OCI-LY7 (cell line): ENCODE results near the gene GPR132. TPM values are rescaled to one million over a fixed set of nuclear protein-coding genes. Genes with fewer than 3 reads are reported as not detected.

Source experiments
- BruUV-seq: library from RNA; stranded (reverse); fragments of 400-500 nt; replicated peaks from 2 replicates; lab custom pipeline; 2021; lab: Mats Ljungman, UMichigan
- CTCF ChIA-PET: fragments of 300-600 bp; sonication (Branson Sonifier 250); formaldehyde crosslinking; loops from one replicate; lab custom pipeline; 2022; ENCODE audit warnings: antibody characterized with exemption; ENCODE audit not compliant: unreplicated experiment; lab: Charles Lee
- POLR2A ChIA-PET: fragments of 300-600 bp; sonication (Branson Sonifier 250); formaldehyde crosslinking; loops from one replicate; lab custom pipeline; 2022; ENCODE audit warnings: antibody characterized with exemption; lab: Charles Lee
- DNase-seq: peaks from one replicate; pipeline ENCODE4 v3.0.0-alpha.2; 2015; ENCODE audit warnings: low spot score
- H2AFZ ChIP-seq: fragments of 200-600 bp; sonication (generic), shearing (Covaris generic); 2 replicates; pipeline ENCODE4 v1.6.1; 2014; ENCODE audit warnings: mild to moderate bottlenecking, antibody characterized with exemption, low read length, moderate library complexity
- H3K27ac ChIP-seq: fragments of 200-600 bp; sonication (generic); 2 replicates; pipeline ENCODE4 v1.5.1; 2014; ENCODE audit warnings: mixed run types, low read depth, mild to moderate bottlenecking, moderate library complexity, low read length, inconsistent platforms; ENCODE audit not compliant: poor library complexity, severe bottlenecking
- H3K36me3 ChIP-seq: fragments of 200-600 bp; sonication (generic); 2 replicates; pipeline ENCODE4 v1.6.1; 2014; ENCODE audit warnings: mild to moderate bottlenecking, antibody characterized with exemption, low read length, moderate library complexity, mixed read lengths; ENCODE audit not compliant: insufficient read depth
- H3K4me1 ChIP-seq: fragments of 200-600 bp; sonication (generic); 2 replicates; pipeline ENCODE4 v1.5.1; 2014; ENCODE audit warnings: mild to moderate bottlenecking, low read length; ENCODE audit not compliant: insufficient read depth, poor library complexity, severe bottlenecking
- H3K4me2 ChIP-seq: fragments of 200-600 bp; sonication (generic); 2 replicates; pipeline ENCODE4 v1.6.1; 2014; ENCODE audit warnings: mild to moderate bottlenecking, low read length
- H3K4me3 ChIP-seq: fragments of 200-600 bp; sonication (generic); 2 replicates; pipeline ENCODE4 v1.5.1; 2014; ENCODE audit warnings: mild to moderate bottlenecking, low read depth, low read length; ENCODE audit not compliant: poor library complexity, severe bottlenecking
- H3K79me2 ChIP-seq: fragments of 200-600 bp; sonication (generic); 2 replicates; pipeline ENCODE4 v1.6.1; 2016; ENCODE audit warnings: low read depth, mild to moderate bottlenecking, low read length, moderate library complexity, mixed read lengths; ENCODE audit not compliant: insufficient read depth
- H3K9me2 ChIP-seq: fragments of 200-600 bp; sonication (generic); 2 replicates; pipeline ENCODE4 v1.6.1; 2016; ENCODE audit warnings: mild to moderate bottlenecking, low read length, mixed read lengths; ENCODE audit not compliant: insufficient read depth
- H3K9me3 ChIP-seq: fragments of 200-600 bp; sonication (generic); 2 replicates; pipeline ENCODE4 v1.6.1; 2014; ENCODE audit warnings: mild to moderate bottlenecking, mixed run types, low read length, mixed read lengths
- H4K20me1 ChIP-seq: fragments of 200-600 bp; sonication (generic); 2 replicates; pipeline ENCODE4 v1.6.1; 2014; ENCODE audit warnings: mild to moderate bottlenecking, antibody characterized with exemption, low read length, moderate library complexity, mixed read lengths; ENCODE audit not compliant: insufficient read depth
- CTCF ChIP-seq: fragments of 200-600 bp; sonication (generic); conservative IDR thresholded peaks from 2 replicates; pipeline ENCODE4 v1.5.1; 2014; ENCODE audit warnings: mild to moderate bottlenecking, antibody characterized with exemption, low read length, moderate library complexity, mixed read lengths
- EZH2phosphoT487 ChIP-seq: fragments of 200-600 bp; sonication (generic); IDR thresholded peaks from 2 replicates; pipeline ENCODE4 v1.6.1; 2018; ENCODE audit warnings: low read depth, borderline replicate concordance, mild to moderate bottlenecking, mixed run types, antibody characterized with exemption, low read length, moderate library complexity, mixed read lengths
- intact Hi-C: fragments of 100-400 bp; cut with micrococcal nuclease; formaldehyde crosslinking; loops from one replicate; pipeline ENCODE4 v1.10.0; 2022; ENCODE audit not compliant: unreplicated experiment
- total RNA-seq, 2 experiments: library from RNA; depleted of rRNA in 1 of 2; stranded (reverse); fragments of >200 nt in 1 of 2; shearing (Covaris generic) in 1 of 2; gene quantifications; 2 replicates each; pipeline ENCODE4 v1.2.3, GENCODE V29; 2014 to 2022

The GPR132 gene
- total RNA-seq, 2 experiments from 2014 or later, result 1.0 to 3.0 TPM

DNA sequence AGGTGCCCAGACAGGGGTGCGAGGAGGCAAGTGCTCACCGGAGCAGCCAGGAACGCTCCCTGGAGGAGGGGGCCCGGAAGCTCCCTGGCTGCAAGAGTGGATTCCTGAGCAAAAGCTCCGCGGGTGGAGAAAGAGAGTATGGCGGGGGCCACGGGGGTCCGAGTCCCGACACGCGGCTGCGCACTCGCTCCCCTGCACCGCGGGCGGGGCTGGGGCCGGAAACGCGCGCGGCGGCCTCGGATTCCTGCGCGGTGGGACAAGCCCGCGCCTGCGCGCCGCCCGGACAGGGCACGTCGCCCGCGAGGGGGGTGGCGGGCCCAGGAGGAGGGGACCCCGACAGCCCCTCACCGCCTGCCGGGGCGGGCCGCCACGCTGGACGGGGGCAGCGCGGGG lies 27.8 kb upstream of the GPR132 start:
- DNase-seq, result no peak
- H3K27ac ChIP-seq, result no peak overlapping the region

DNA sequence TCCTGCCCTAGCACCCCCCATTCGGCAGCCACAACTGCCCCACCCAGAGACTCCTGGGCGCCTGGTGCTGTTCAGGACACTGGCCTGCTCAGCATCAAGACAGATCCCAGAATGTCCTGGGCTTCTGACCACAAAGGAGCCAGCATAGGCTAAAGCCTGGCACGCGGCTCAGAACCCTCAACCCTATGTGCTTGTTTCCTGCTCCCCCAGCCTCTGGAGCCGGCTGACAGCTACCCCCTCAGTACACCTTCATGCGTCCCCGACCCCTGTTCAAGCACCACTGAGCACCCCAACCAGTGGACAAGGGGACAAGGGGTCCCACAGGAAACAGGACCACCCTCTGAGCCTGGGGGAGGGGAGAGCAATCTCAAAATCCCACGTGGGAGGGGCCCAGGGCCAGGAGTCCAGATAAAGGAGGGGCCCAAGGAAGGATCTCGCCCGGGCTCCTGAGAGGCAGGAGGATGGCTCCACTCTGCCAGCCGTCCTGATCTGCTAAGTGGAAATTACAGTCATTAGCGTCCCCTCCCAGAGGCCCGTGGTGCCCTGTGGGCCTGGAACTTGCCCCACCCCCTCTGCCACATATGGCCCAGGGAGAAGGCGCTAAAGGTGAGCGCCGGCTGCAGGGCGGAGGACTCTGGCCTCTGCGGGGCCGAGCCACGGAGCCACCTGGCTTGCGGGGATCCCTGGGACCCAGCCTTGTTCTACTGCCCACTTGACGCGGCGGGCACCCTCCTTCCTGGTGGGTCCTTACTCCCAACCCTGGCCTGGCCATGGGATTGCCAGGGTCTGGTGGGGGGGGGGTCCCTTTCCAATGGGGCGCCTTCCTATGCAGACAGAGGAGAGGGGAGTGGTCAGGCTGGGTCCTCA lies 27.2 kb upstream of the GPR132 start:
- intact Hi-C loops, result loop anchor here (5.0 kb wide), 1 partner anchor 90 kb away; the partner anchor contains the start of gene NUDT14
- no peaks in the 10 kb centered on the region for H3K4me1 ChIP-seq
- no peak overlapping the region for H3K4me2 ChIP-seq
- no peak for DNase-seq
- no peaks in the 10 kb centered on the region for H3K9me3 ChIP-seq
- POLR2A ChIA-PET, result no interaction called here
- H2AFZ ChIP-seq, result no peak overlapping the region
- no peaks in the 10 kb centered on the region for H3K9me2 ChIP-seq
- H3K4me3 ChIP-seq, result no peak overlapping the region
- BruUV-seq, result no TSS peak
- H3K36me3 ChIP-seq, result no peaks in the 10 kb centered on the region
- H3K79me2 ChIP-seq, result no peaks in the 10 kb centered on the region
- H3K27ac ChIP-seq, result no peak overlapping the region
- no peak for TF ChIP-seq CTCF
- no peak for TF ChIP-seq EZH2phosphoT487
- no peaks in the 10 kb centered on the region for H4K20me1 ChIP-seq
- CTCF ChIA-PET, result no interaction called here

More for the DNA sequence above, 27.8 kb upstream of the GPR132 start:
- TF ChIP-seq CTCF (no peak), EZH2phosphoT487 (no peak)
- Histone ChIP-seq H3K4me2 (no peak overlapping the region), H3K9me3 (no peaks in the 10 kb centered on the region), H4K20me1 (no peaks in the 10 kb centered on the region), H3K4me1 (no peaks in the 10 kb centered on the region), H2AFZ (no peak overlapping the region), H3K79me2 (no peaks in the 10 kb centered on the region), H3K4me3 (no peak overlapping the region), H3K9me2 (no peaks in the 10 kb centered on the region), H3K36me3 (no peaks in the 10 kb centered on the region)
- ChIA-PET CTCF (no interaction called here), POLR2A (no interaction called here)
- intact Hi-C loops, result loop anchor here (5.0 kb wide), 1 partner anchor 89 kb away; the partner anchor contains the start of gene NUDT14
- BruUV-seq, result no TSS peak
